ENCODE data around the gene TMEM97. TPM values are rescaled to one million over a fixed set of nuclear protein-coding genes. Genes with fewer than 3 reads are reported as not detected.

Gene TMEM97
- total and polyA plus RNA-seq, 11 donors, result 1.4 to 7.9 (median 3.3) TPM

- TF ChIP-seq, protein P1, sequence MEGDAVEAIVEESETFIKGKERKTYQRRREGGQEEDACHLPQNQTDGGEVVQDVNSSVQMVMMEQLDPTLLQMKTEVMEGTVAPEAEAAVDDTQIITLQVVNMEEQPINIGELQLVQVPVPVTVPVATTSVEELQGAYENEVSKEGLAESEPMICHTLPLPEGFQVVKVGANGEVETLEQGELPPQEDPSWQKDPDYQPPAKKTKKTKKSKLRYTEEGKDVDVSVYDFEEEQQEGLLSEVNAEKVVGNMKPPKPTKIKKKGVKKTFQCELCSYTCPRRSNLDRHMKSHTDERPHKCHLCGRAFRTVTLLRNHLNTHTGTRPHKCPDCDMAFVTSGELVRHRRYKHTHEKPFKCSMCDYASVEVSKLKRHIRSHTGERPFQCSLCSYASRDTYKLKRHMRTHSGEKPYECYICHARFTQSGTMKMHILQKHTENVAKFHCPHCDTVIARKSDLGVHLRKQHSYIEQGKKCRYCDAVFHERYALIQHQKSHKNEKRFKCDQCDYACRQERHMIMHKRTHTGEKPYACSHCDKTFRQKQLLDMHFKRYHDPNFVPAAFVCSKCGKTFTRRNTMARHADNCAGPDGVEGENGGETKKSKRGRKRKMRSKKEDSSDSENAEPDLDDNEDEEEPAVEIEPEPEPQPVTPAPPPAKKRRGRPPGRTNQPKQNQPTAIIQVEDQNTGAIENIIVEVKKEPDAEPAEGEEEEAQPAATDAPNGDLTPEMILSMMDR (IDR thresholded peaks at IDR 0.05), result no peak
- TF ChIP-seq POLR2A (IDR thresholded peaks at IDR 0.05), result no peak
- whole genome bisulfite sequencing, 4 donors, result 61 to 72% (median 66%) methylated on average over 10 of the region's 10 CpGs
- Histone ChIP-seq H3K9me3 (no peaks in the 10 kb centered on the region), H3K27me3 (no peaks in the 10 kb centered on the region), H3K4me3 (peak overlapping the region in 5 of 12 donors; percentile 6 to 28 (median 17)), H3K4me1 (peaks cover 7 to 39% (median 25%) of the 10 kb centered on the region in 12 donors), H3K36me3 (peaks cover 0 to 11% (median 0%) of the 10 kb centered on the region in 9 donors), H3K27ac (peak overlapping the region in 11 of 12 donors; percentile 62 to 86 (median 78))
- intact Hi-C loops (cut with DNase I), result loop anchor here in 1 of 10 donors (10.0 kb wide), 1 partner anchor 55 kb away; the partner anchor contains the start of gene TMEM97
- ATAC-seq, result peak in 1 of 4 donors; percentile 1
- DNase-seq, result no peak
These were observed 50.7 kb downstream of the TMEM97 start for GRCh38 chr17:28369684-28370034.

GRCh38 chr17:28370035-28370743, 51.2 kb downstream of the TMEM97 start, which contains the start of gene VTN:
VTN (minus strand) TSS chr17:28370307; CDS start chr17:28370203, 104 bp downstream.
- Histone ChIP-seq H3K4me3 (peak within 1 kb of the TSS in 10 of 12 donors; percentile 47 to 85 (median 64)), H3K4me1 (peaks cover 7 to 39% (median 25%) of the 10 kb centered on the region in 12 donors), H3K9me3 (no peaks in the 10 kb centered on the region), H3K36me3 (peaks cover 0 to 6% (median 0%) of the 10 kb centered on the region in 9 donors), H3K27ac (peak within 1 kb of the TSS; percentile 47 to 86 (median 78)), H3K27me3 (no peaks in the 10 kb centered on the region)
- DNase-seq (peak in 4 of 5 donors; percentile 66 to 87 (median 70)), ATAC-seq (peak; percentile 50 to 70 (median 58))
- TF ChIP-seq POLR2A (IDR thresholded peaks at IDR 0.05), result no peak
- TF ChIP-seq, protein P1 (IDR thresholded peaks at IDR 0.05), result no peak
- 29 to 33% (median 32%) methylated on average over 8 of the region's 8 CpGs for WGBS, 4 donors
- intact Hi-C loops (cut with DNase I), result loop anchor here in 1 of 10 donors (10.0 kb wide), 1 partner anchor 55 kb away; the partner anchor contains the start of gene TMEM97

GRCh38 chr17:28370744-28371103, 51.7 kb downstream of the TMEM97 start:
- Histone ChIP-seq H3K27me3 (no peaks in the 10 kb centered on the region), H3K9me3 (no peaks in the 10 kb centered on the region), H3K4me3 (peak overlapping the region in 10 of 12 donors; percentile 47 to 85 (median 64)), H3K36me3 (peaks cover 0 to 6% (median 0%) of the 10 kb centered on the region in 9 donors), H3K27ac (peak overlapping the region; percentile 47 to 86 (median 78)), H3K4me1 (peaks cover 7 to 39% (median 25%) of the 10 kb centered on the region in 12 donors)
- 79 to 87% (median 81%) methylated on average over 1 of the region's 1 CpG for WGBS, 4 donors
- TF ChIP-seq, protein P1 (IDR thresholded peaks at IDR 0.05), result no peak
- TF ChIP-seq POLR2A (IDR thresholded peaks at IDR 0.05), result no peak
- no peak for ATAC-seq
- intact Hi-C loops (cut with DNase I), result loop anchor here in 1 of 10 donors (10.0 kb wide), 1 partner anchor 56 kb away; the partner anchor contains the start of gene TMEM97
- no peak for DNase-seq

Data from heart left ventricle (tissue), 16 donors.